Activated CD8-positive, alpha-beta memory T cell treated with anti-CD3 and anti-CD28 coated beads for 36 hours (primary cell): ENCODE measurements around the gene DMD. TPM values are rescaled to one million over a fixed set of nuclear protein-coding genes. Genes with fewer than 3 reads are reported as not detected.
"Not testable (repeated sequence)": the region's sequence is repeated elsewhere in the genome, so short reads cannot be mapped to it uniquely, and the experiment has no call there.

ENCODE experiments used
- CTCF ChIA-PET: fragments of 350-600 bp; sonication (Branson Sonifier 250); formaldehyde crosslinking; loops from one replicate; lab custom pipeline; 2021; ENCODE audit warnings: antibody characterized with exemption; lab: Charles Lee
- POLR2A ChIA-PET: fragments of 350-600 bp; sonication (Branson Sonifier 250); formaldehyde crosslinking; loops from one replicate; lab custom pipeline; 2021; ENCODE audit warnings: antibody characterized with exemption; lab: Charles Lee
- total RNA-seq, 2 experiments: library from RNA; stranded (reverse); gene quantifications; one replicate each; pipeline ENCODE4 v1.2.3, GENCODE V29; 2021

The DMD gene
- total RNA-seq, 2 experiments from 2014 or later = 0.06 TPM; not detected in 1

DNA sequence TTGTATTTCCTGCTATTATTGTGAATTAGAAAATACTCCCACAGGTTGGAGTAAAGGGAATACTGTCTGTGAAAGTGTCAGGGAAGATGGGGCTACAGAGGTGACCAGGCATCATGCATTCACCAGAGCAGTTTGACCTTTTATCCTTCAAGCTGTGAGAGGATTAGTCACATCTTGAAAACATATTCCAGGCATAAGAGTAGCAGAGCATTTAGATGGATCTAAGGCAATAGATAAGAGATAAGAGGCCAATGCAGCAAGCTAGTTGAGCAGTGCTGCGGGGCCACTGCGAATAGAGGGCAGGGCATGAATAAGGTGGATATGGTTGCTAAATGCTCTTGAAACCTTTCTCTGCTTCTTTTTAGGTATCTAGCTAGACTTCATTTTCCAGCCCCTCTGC is 1668.8 kb downstream of the DMD start:
- ChIA-PET CTCF (no interaction called here), POLR2A (no interaction called here)

GRCh38 chrX:31540313-31540712 is 1671.0 kb downstream of the DMD start:
- ChIA-PET CTCF (no interaction called here), POLR2A (no interaction called here)

GRCh38 chrX:31527455-31528126 is 1683.8 kb downstream of the DMD start:
- ChIA-PET POLR2A (no interaction called here), CTCF (no interaction called here)

DNA sequence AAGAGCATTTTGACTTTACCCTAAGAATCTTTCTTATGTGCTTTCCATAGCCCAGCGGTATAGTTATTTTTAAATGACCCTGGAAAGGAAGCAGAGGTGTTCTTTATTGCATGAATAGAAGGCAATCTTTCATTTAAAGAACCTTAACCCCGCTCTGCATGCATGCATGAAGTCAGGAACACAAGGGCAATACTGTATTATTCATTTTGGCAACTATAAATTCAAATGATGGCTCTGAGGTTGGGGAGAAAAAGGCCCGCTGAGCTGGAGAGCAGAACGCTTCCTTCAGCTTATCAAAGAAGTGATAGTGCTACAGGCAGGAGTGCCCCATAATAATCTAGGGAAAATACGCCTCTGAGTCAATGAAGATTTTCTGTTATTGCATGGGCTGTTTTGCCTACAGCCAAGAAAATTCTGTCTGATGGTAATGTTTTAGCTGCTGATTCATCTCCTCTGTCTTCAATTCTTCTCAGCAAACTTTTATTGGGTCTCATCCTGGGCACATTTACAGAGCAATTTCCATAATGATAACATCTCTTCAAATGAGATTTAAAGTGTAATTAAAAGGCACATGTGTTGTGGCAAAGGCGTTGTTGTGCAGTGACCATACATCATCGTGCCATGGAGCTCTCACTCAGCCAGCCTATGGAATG is 1687.3 kb downstream of the DMD start:
- POLR2A ChIA-PET = no interaction called here
- CTCF ChIA-PET = no interaction called here

DNA sequence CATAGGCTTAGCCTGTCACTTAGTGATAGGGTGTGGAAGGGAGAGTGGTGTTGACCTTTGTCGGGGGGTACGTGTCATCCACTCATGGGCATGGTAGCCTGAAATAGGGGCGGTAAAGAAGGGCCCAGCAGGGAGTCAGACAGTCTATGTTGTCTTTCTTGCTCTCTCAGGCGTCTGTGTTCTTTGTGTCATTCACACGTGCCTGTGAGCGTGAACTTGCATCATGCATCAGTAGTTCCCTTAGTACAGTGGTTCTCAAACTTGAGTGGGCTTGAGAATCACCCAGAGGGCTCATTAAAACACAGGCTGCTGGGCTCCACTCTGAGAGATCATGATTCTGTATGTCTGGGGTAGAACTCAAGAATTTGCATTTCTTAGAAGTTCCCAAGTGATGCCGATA is 1688.6 kb downstream of the DMD start:
- ChIA-PET CTCF (no interaction called here), POLR2A (no interaction called here)

GRCh38 chrX:31521941-31522340 is 1689.4 kb downstream of the DMD start:
- POLR2A ChIA-PET = no interaction called here
- CTCF ChIA-PET = no interaction called here

DNA sequence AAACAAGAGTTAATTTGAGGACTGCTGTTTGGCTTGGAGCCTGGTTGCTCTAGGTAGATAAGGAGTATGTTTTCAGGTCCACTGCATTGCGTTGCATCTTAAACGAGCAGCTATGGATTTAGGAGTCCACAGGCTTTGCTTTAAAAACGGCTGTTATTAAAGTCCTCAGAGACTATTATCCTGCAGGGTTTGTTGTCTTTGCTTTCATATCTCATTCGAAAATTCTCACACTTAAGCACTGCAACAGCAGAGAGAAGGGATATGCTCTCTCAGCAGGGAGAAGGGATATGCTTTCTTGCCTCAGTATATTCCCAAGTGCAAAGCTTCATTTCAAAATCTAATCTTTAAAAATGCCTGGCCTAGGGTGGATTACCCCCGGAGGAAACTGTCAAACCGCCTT is 1694.8 kb downstream of the DMD start:
- CTCF ChIA-PET = no interaction called here
- POLR2A ChIA-PET = no interaction called here

DNA sequence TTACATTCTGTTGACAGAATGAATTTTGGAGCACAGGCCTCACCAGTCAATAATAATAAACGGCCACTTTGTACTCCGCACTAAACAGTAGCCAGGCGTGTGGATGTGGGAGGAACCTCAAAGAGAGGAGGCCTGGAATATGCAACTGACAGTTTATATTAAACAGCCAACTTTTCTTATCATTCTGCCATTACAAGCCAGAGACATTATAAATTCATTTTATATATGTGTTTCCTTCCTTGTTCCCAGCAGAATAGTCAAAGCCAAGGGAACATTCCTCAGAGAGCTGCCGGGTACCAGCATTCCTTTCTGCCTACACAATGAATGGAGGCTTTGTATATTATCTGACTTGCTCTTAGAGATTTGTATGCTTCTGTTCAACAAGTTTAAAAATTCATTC is 1703.0 kb downstream of the DMD start:
- CTCF ChIA-PET = no interaction called here
- POLR2A ChIA-PET = no interaction called here

GRCh38 chrX:31506928-31507327 is 1704.4 kb downstream of the DMD start:
- CTCF ChIA-PET = no interaction called here
- POLR2A ChIA-PET = no interaction called here

GRCh38 chrX:31506360-31506759 is 1705.0 kb downstream of the DMD start:
- CTCF ChIA-PET = no interaction called here
- POLR2A ChIA-PET = no interaction called here

DNA sequence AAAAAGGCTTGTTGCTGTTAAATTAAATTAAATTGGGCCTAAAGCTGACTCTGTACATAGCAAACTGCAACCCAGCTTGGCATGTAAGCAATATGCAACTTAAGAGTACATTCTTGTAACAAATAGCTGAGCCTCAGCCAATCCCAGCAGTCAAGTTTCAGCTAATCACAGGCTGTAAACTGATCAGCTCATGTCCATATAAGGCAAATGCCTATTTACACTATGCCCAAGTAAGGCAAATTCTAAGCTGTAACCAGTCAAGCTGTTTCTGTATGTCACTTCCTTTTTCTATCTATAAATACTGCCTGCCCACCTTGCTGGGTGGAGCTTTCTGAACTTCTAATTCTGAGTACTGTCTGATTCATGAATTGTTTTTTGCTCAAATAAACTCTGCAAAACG is 1710.4 kb downstream of the DMD start:
- CTCF ChIA-PET = no interaction called here
- POLR2A ChIA-PET = no interaction called here

DNA sequence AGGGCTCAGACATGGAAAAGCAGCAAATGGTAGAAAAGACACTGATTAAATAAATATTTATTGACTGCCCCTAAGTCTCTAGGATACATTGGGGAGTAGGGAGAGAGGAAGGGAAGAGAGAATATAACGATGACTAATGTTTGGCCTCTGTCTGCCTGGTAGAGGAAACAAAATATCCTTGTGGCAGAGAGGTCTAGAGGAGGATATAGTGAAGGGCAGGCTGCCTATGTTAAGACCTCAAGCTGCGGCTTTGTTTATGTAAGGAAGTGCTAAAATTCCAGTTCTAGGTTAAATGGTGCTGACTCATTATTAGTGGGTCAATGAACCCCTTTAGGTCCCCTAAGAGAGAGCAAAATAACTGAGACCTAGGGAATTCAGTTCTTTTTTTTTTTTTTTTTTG is 1712.2 kb downstream of the DMD start:
- POLR2A ChIA-PET = no interaction called here

GRCh38 chrX:31497086-31497485 is 1714.3 kb downstream of the DMD start:
- ChIA-PET POLR2A (no interaction called here), CTCF (no interaction called here)

More for the DNA sequence above, 1712.2 kb downstream of the DMD start:
- CTCF ChIA-PET = no interaction called here

DNA sequence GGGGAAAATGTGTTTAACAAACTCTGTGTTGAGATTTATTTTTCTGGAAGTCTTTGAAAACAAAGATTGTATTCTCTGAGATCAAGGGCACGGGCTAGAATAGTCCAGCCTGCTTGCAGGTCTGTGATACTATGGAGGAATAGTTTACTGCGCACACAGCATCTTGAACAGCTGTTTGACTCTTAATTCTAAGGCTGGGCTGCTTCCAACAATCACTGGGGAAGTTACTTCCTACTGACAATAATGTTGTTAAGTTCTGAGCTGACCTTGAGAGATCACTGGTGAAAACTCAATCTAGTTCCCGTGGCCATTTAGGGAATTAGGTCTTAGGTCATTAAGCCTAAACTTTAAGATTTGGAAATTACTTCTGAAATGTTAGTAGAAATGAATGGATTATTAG is 1723.4 kb downstream of the DMD start:
- CTCF ChIA-PET = no interaction called here
- POLR2A ChIA-PET = no interaction called here

GRCh38 chrX:31483336-31483735 is 1728.0 kb downstream of the DMD start:
- CTCF ChIA-PET = no interaction called here
- POLR2A ChIA-PET = no interaction called here

DNA sequence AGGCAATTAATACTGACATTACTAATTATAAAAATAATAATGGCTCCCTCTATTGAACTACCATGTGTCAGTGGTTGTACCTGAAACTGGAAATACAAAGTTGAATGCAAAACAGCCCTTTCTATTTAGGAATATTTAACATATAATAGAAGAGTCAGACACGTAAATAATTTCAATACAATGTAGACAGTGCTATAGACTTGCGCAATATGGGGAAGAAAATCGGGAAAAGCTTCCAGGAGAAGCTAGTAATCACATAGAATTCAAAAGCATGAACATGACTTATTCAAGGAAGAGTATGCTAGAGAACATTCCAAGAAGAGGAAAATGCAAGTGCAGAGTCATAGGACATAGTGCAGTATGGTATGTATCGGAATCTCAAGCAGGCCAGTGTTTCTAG is 1730.7 kb downstream of the DMD start:
- POLR2A ChIA-PET = no interaction called here
- CTCF ChIA-PET = no interaction called here

GRCh38 chrX:31471229-31471628 is 1740.1 kb downstream of the DMD start:
- ChIA-PET CTCF (interaction anchor here (0.6 kb wide), 1 partner anchor 1213 kb away, joined by 3 read pairs; no protein-coding TSS in a partner anchor), POLR2A (no interaction called here)

- POLR2A ChIA-PET, CTCF ChIA-PET: not testable (repeated sequence)
Observed at GRCh38 chrX:31470753-31471152, 1740.6 kb downstream of the DMD start.

DNA sequence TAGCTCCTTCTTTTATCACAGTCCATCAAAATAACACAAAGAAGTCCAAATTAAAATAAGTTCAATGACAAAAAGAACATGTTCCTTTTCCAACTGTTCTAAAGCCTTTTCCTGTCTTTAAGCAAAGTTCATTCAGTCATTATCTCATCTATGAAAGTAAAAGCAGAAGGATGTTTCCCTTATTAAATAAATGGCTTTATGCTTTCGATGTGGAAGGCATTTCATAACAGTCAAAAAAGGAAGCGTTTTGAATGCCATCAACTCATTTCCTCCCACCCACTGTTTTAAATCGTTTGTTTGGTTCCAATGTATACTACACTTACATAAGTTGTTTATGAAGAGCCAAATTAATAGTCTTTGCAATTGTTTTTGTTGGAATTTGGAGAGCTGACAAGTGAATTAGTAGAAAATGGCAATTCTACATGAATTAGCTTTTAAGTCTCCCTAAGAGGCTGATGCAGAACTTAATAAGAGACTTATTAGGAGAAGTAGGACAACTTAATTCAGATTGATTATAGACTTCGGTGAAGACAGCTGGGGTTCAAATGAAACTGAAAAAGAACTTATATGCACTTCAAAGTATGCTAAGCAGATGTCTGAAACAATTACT is 1746.9 kb downstream of the DMD start:
- ChIA-PET POLR2A (no interaction called here), CTCF (interaction anchor here (0.6 kb wide), 1 partner anchor 961 kb away, joined by 4 read pairs; no protein-coding TSS in a partner anchor)

GRCh38 chrX:31461266-31461665 is 1750.1 kb downstream of the DMD start:
- CTCF ChIA-PET = no interaction called here
- POLR2A ChIA-PET = no interaction called here

GRCh38 chrX:31459361-31459760 is 1752.0 kb downstream of the DMD start:
- POLR2A ChIA-PET = no interaction called here
- CTCF ChIA-PET = no interaction called here
